Hepatocyte (in vitro differentiated cells): ENCODE measurements around the gene WNK4.

Experiments used
- EZH2phosphoT487 ChIP-seq: fragments of 200-600 bp; sonication (generic); IDR thresholded peaks from one replicate; pipeline ENCODE4 v1.6.1; 2018; ENCODE audit warnings: antibody characterized with exemption, mild to moderate bottlenecking, low read depth, moderate library complexity; ENCODE audit not compliant: unreplicated experiment, severe bottlenecking
- TF ChIP-seq, protein P1 (sequence below): fragments of 200-600 bp; sonication (generic); IDR thresholded peaks from 2 replicates; pipeline ENCODE4 v1.5.1; 2016; ENCODE audit warnings: antibody characterized with exemption, mild to moderate bottlenecking; ENCODE audit not compliant: poor library complexity

- TF ChIP-seq, protein P1, sequence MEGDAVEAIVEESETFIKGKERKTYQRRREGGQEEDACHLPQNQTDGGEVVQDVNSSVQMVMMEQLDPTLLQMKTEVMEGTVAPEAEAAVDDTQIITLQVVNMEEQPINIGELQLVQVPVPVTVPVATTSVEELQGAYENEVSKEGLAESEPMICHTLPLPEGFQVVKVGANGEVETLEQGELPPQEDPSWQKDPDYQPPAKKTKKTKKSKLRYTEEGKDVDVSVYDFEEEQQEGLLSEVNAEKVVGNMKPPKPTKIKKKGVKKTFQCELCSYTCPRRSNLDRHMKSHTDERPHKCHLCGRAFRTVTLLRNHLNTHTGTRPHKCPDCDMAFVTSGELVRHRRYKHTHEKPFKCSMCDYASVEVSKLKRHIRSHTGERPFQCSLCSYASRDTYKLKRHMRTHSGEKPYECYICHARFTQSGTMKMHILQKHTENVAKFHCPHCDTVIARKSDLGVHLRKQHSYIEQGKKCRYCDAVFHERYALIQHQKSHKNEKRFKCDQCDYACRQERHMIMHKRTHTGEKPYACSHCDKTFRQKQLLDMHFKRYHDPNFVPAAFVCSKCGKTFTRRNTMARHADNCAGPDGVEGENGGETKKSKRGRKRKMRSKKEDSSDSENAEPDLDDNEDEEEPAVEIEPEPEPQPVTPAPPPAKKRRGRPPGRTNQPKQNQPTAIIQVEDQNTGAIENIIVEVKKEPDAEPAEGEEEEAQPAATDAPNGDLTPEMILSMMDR, result no peak
- no peak for TF ChIP-seq EZH2phosphoT487
These were observed 17.6 kb downstream of the WNK4 start for GRCh38 chr17:42798011-42798382.
